ENCODE data around the gene SLC47A2.

DNA sequence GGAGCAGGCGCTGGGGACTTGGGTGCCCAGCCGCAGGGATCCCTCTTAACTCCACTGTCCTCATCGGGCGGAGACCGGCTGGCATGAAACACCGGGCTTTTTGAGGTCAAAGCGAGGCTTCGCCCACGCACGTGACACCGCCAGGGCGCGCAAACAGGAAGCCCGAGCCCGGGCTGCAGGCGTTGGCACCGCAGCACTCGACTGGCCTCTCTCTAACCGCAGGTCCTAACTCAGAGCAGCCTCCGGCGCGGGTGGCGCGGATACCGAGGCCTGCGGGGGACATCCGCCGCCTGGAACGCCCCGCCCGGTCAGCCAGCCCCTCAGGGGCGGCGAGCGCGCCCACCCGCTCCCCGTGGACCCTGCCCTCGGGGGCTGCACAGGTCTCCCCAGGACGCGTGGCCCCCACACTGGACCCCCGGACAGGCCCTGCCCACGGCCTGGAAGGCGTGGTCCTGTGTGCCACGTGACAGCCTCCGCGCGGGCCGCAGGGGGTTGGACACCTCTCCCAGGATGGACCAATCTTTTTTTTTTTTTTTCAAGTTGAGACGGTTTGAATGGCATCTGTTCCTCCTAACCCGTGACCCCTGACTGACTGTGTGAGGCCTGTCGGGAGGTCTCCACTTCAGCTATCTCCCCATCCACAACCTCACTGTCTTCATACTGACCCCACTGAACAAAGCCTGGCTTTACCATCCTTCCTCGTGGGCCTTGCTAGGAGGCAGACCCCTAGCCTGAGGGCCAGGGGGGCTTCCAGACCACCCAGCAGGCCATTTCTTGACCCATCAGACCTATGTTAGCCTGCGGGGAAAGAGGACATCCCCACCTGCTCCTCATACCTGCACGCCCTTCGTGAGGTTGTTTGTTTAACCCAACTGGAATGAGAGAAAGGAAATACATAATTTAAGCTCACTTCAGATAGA is 8.4 kb upstream of the SLC47A2 start:
- no peak for TF ChIP-seq EZH2 (IDR thresholded peaks at IDR 0.05; ENCODE audit: low read length, missing control alignments)
- TF ChIP-seq CTCF (conservative IDR thresholded peaks at IDR 0.05 in 1 of 2, IDR thresholded peaks at IDR 0.05 in 1 of 2; ENCODE audit: low read depth in 1 of 2, low read length in 2 of 2), result no peak
